Measurements from ENCODE around the gene ITGA6. TPM values are rescaled to one million over a fixed set of nuclear protein-coding genes. Genes with fewer than 3 reads are reported as not detected.

The ITGA6 gene
- total and polyA plus RNA-seq, 2 donors from 2014 or later, result 32.8 to 89.1 TPM

DNA sequence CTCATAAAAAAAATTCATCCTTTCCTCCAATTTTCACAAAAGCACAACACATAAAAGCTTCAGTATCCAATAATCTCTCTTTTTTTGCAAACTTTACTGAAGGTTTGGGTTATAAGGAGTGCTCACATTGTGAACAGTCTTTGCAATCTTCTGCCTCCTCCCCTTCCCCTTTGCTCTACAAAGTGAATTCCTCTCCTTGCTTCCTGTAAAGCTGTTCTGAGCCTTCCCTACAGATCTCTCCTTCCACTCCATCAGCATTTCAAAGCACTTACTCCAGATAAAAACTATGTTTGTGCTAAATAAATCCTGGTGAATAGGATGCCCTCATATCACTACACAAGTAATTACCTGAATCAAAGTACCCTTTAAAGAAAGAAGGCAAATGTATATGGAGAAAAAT is 123.9 kb downstream of the ITGA6 start:
- no peak overlapping the region for H3K4me3 ChIP-seq (ENCODE audit: low read length in 3 of 3)
- no peaks in the 10 kb centered on the region for H3K27me3 ChIP-seq (ENCODE audit: control insufficient read depth, insufficient read depth, low read length)
- no peaks in the 10 kb centered on the region for H3K36me3 ChIP-seq (ENCODE audit: control insufficient read depth in 2 of 3, insufficient read depth in 3 of 3, low read length in 3 of 3)
- FAIRE-seq (no peak), DNase-seq (peak in 1 of 5 donors; percentile 32)
- intact Hi-C loops (cut with DNase I), result no loop called here
- no peak for TF ChIP-seq CTCF (IDR thresholded peaks at IDR 0.05; ENCODE audit: borderline replicate concordance, extremely low read depth, insufficient read depth)
- no peak overlapping the region for H3K27ac ChIP-seq (ENCODE audit: low read depth in 2 of 2, low read length in 2 of 2)
- H3K9me3 ChIP-seq (ENCODE audit: control insufficient read depth in 2 of 3, insufficient read depth in 1 of 3, low read length in 3 of 3), result no peaks in the 10 kb centered on the region
- no peak overlapping the region for H3K9ac ChIP-seq (ENCODE audit: low read length in 3 of 3)
- peaks cover 0 to 2% (median 0%) of the 10 kb centered on the region in 3 donors for H3K4me1 ChIP-seq (ENCODE audit: control insufficient read depth in 2 of 3, insufficient read depth in 2 of 3, low read depth in 1 of 3, low read length in 3 of 3)

GRCh38 chr2:172552547-172553291 is 125.3 kb downstream of the ITGA6 start:
- TF ChIP-seq CTCF (IDR thresholded peaks at IDR 0.05; ENCODE audit: borderline replicate concordance, extremely low read depth, insufficient read depth), result no peak
- Histone ChIP-seq H3K27ac (ENCODE audit: low read depth in 2 of 2, low read length in 2 of 2) (no peak overlapping the region), H3K9ac (ENCODE audit: low read length in 3 of 3) (no peak overlapping the region), H3K4me1 (ENCODE audit: control insufficient read depth in 2 of 3, insufficient read depth in 2 of 3, low read depth in 1 of 3, low read length in 3 of 3) (peaks cover 0 to 8% (median 5%) of the 10 kb centered on the region in 3 donors), H3K36me3 (ENCODE audit: control insufficient read depth in 2 of 3, insufficient read depth in 3 of 3, low read length in 3 of 3) (no peaks in the 10 kb centered on the region), H3K4me3 (ENCODE audit: low read length in 3 of 3) (no peak overlapping the region), H3K27me3 (ENCODE audit: control insufficient read depth, insufficient read depth, low read length) (no peaks in the 10 kb centered on the region), H3K9me3 (ENCODE audit: control insufficient read depth in 2 of 3, insufficient read depth in 1 of 3, low read length in 3 of 3) (no peaks in the 10 kb centered on the region)
- no peak for FAIRE-seq
- intact Hi-C loops (cut with DNase I), result no loop called here
- no peak for DNase-seq

- FAIRE-seq (no peak), DNase-seq (peak in 3 of 5 donors; percentile 19 to 40 (median 24))
- no peaks in the 10 kb centered on the region for H3K27me3 ChIP-seq (ENCODE audit: control insufficient read depth, insufficient read depth, low read length)
- H3K4me1 ChIP-seq (ENCODE audit: control insufficient read depth in 2 of 3, insufficient read depth in 2 of 3, low read depth in 1 of 3, low read length in 3 of 3), result peaks cover 0 to 8% (median 5%) of the 10 kb centered on the region in 3 donors
- intact Hi-C loops (cut with DNase I), result no loop called here
- peak overlapping the region; percentile 91 to 92 (median 91) for H3K4me3 ChIP-seq (ENCODE audit: low read length in 3 of 3)
- peak overlapping the region in 1 of 3 donors; percentile 65 for H3K9ac ChIP-seq (ENCODE audit: low read length in 3 of 3)
- no peaks in the 10 kb centered on the region for H3K9me3 ChIP-seq (ENCODE audit: control insufficient read depth in 2 of 3, insufficient read depth in 1 of 3, low read length in 3 of 3)
- no peaks in the 10 kb centered on the region for H3K36me3 ChIP-seq (ENCODE audit: control insufficient read depth in 2 of 3, insufficient read depth in 3 of 3, low read length in 3 of 3)
- TF ChIP-seq CTCF (IDR thresholded peaks at IDR 0.05; ENCODE audit: borderline replicate concordance, extremely low read depth, insufficient read depth), result no peak
- H3K27ac ChIP-seq (ENCODE audit: low read depth in 2 of 2, low read length in 2 of 2), result no peak overlapping the region
Observed at GRCh38 chr2:172554352-172555271, 127.2 kb downstream of the ITGA6 start.

All from kidney (tissue), 14 donors.